Stimulated activated CD4-positive, alpha-beta T cell treated with anti-CD3 and anti-CD28 coated beads, Interleukin-4, amount 100 ng/mL, for 4 hours (primary cell): ENCODE data around the gene KRTCAP2.
"Not testable (repeated sequence)": the region's sequence is repeated elsewhere in the genome, so short reads cannot be mapped to it uniquely, and the experiment has no call there.

Experiments used
- DNase-seq, 2 experiments: peaks; one replicate each; pipeline ENCODE4 v3.0.0-alpha.2; 2020

KRTCAP2 gene

GRCh38 chr1:155181371-155182051 lies 8.4 kb upstream of the KRTCAP2 start:
- DNase-seq, result no peak

- no peak for DNase-seq
These were observed 6.3 kb upstream of the KRTCAP2 start for GRCh38 chr1:155179112-155180031.

GRCh38 chr1:155178441-155179111 lies 5.5 kb upstream of the KRTCAP2 start:
- DNase-seq, result no peak

- DNase-seq, result no peak
These were observed 4.8 kb upstream of the KRTCAP2 start for GRCh38 chr1:155177918-155178281.

- DNase-seq, result no peak
These were observed 4.3 kb upstream of the KRTCAP2 start for GRCh38 chr1:155177192-155177917.

GRCh38 chr1:155176544-155177071 lies 3.5 kb upstream of the KRTCAP2 start:
- DNase-seq, result peak; percentile 76 to 85

- no peak for DNase-seq
These were observed 2.8 kb upstream of the KRTCAP2 start for GRCh38 chr1:155175927-155176371.

GRCh38 chr1:155175281-155175926 lies 2.3 kb upstream of the KRTCAP2 start:
- no peak for DNase-seq

- DNase-seq, result peak; percentile 43 to 45
These were observed 1.5 kb upstream of the KRTCAP2 start for GRCh38 chr1:155174324-155175280.

GRCh38 chr1:155173478-155174323 lies 597 bp upstream of the KRTCAP2 start, which contains the start of gene TRIM46:
TSS of gene TRIM46 (plus strand) at chr1:155173849. CDS start at chr1:155173967, 118 bp downstream.
- peak; percentile 73 to 76 for DNase-seq

- no peak for DNase-seq
These were observed 1.0 kb downstream of the KRTCAP2 start for GRCh38 chr1:155171836-155172731.

GRCh38 chr1:155170806-155171205 lies 2.3 kb downstream of the KRTCAP2 start:
- no peak for DNase-seq

- no peak for DNase-seq
These were observed 2.9 kb downstream of the KRTCAP2 start for GRCh38 chr1:155170101-155170785.

- no peak for DNase-seq
These were observed 3.6 kb downstream of the KRTCAP2 start for GRCh38 chr1:155169541-155169940.

- no peak for DNase-seq
These were observed 4.5 kb downstream of the KRTCAP2 start for GRCh38 chr1:155168456-155169210.

GRCh38 chr1:155168105-155168445 lies 5.0 kb downstream of the KRTCAP2 start:
- DNase-seq, result not testable (repeated sequence)
